PC-9 (cell line): ENCODE results near the gene ABCB1.

Source experiments
- EZH2 ChIP-seq: fragments of 200-600 bp; sonication (generic); IDR thresholded peaks from 2 replicates; pipeline ENCODE4 v1.8.0; 2017; ENCODE audit warnings: antibody characterized with exemption, low read depth
- TF ChIP-seq, protein P1 (sequence below): fragments of 200-600 bp; sonication (generic); conservative IDR thresholded peaks from 2 replicates; pipeline ENCODE4 v1.6.1; 2017; ENCODE audit warnings: mixed run types, antibody characterized with exemption, mild to moderate bottlenecking, moderate library complexity

DNA sequence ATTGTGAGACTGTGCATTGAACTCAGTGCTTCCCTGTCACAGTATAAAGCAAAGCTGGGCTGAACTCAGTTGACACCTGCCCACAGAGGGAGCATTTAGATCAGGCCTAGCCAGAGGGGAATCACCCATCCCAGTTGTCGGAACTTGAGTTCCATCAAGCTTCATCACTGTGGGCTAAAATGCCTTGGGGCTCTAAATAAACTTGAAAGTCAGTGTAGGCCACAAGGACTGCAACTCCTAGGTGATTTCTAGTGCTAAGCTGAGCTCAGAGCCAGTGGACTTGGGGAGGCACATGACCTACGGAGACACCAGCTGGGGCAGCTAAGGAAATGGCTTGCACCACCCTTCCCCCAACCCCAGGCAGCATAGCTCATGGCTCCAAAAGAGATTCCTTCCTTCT is 117.6 kb downstream of the ABCB1 start:
- TF ChIP-seq, protein P1, sequence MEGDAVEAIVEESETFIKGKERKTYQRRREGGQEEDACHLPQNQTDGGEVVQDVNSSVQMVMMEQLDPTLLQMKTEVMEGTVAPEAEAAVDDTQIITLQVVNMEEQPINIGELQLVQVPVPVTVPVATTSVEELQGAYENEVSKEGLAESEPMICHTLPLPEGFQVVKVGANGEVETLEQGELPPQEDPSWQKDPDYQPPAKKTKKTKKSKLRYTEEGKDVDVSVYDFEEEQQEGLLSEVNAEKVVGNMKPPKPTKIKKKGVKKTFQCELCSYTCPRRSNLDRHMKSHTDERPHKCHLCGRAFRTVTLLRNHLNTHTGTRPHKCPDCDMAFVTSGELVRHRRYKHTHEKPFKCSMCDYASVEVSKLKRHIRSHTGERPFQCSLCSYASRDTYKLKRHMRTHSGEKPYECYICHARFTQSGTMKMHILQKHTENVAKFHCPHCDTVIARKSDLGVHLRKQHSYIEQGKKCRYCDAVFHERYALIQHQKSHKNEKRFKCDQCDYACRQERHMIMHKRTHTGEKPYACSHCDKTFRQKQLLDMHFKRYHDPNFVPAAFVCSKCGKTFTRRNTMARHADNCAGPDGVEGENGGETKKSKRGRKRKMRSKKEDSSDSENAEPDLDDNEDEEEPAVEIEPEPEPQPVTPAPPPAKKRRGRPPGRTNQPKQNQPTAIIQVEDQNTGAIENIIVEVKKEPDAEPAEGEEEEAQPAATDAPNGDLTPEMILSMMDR, result no peak
- no peak for TF ChIP-seq EZH2
